OCI-LY7 (cell line): Measurements from ENCODE around the gene LRRN3. TPM values are rescaled to one million over a fixed set of nuclear protein-coding genes. Genes with fewer than 3 reads are reported as not detected.

Experiments used
- BruUV-seq: library from RNA; stranded (reverse); fragments of 400-500 nt; replicated peaks from 2 replicates; lab custom pipeline; 2021; lab: Mats Ljungman, UMichigan
- CTCF ChIA-PET: fragments of 300-600 bp; sonication (Branson Sonifier 250); formaldehyde crosslinking; loops from one replicate; lab custom pipeline; 2022; ENCODE audit warnings: antibody characterized with exemption; ENCODE audit not compliant: unreplicated experiment; lab: Charles Lee
- POLR2A ChIA-PET: fragments of 300-600 bp; sonication (Branson Sonifier 250); formaldehyde crosslinking; loops from one replicate; lab custom pipeline; 2022; ENCODE audit warnings: antibody characterized with exemption; lab: Charles Lee
- DNase-seq: peaks from one replicate; pipeline ENCODE4 v3.0.0-alpha.2; 2015; ENCODE audit warnings: low spot score
- H2AFZ ChIP-seq: fragments of 200-600 bp; sonication (generic), shearing (Covaris generic); 2 replicates; pipeline ENCODE4 v1.6.1; 2014; ENCODE audit warnings: mild to moderate bottlenecking, antibody characterized with exemption, low read length, moderate library complexity
- H3K27ac ChIP-seq: fragments of 200-600 bp; sonication (generic); 2 replicates; pipeline ENCODE4 v1.5.1; 2014; ENCODE audit warnings: mixed run types, low read depth, mild to moderate bottlenecking, moderate library complexity, low read length, inconsistent platforms; ENCODE audit not compliant: poor library complexity, severe bottlenecking
- H3K36me3 ChIP-seq: fragments of 200-600 bp; sonication (generic); 2 replicates; pipeline ENCODE4 v1.6.1; 2014; ENCODE audit warnings: mild to moderate bottlenecking, antibody characterized with exemption, low read length, moderate library complexity, mixed read lengths; ENCODE audit not compliant: insufficient read depth
- H3K4me1 ChIP-seq: fragments of 200-600 bp; sonication (generic); 2 replicates; pipeline ENCODE4 v1.5.1; 2014; ENCODE audit warnings: mild to moderate bottlenecking, low read length; ENCODE audit not compliant: insufficient read depth, poor library complexity, severe bottlenecking
- H3K4me2 ChIP-seq: fragments of 200-600 bp; sonication (generic); 2 replicates; pipeline ENCODE4 v1.6.1; 2014; ENCODE audit warnings: mild to moderate bottlenecking, low read length
- H3K4me3 ChIP-seq: fragments of 200-600 bp; sonication (generic); 2 replicates; pipeline ENCODE4 v1.5.1; 2014; ENCODE audit warnings: mild to moderate bottlenecking, low read depth, low read length; ENCODE audit not compliant: poor library complexity, severe bottlenecking
- H3K79me2 ChIP-seq: fragments of 200-600 bp; sonication (generic); 2 replicates; pipeline ENCODE4 v1.6.1; 2016; ENCODE audit warnings: low read depth, mild to moderate bottlenecking, low read length, moderate library complexity, mixed read lengths; ENCODE audit not compliant: insufficient read depth
- H3K9me2 ChIP-seq: fragments of 200-600 bp; sonication (generic); 2 replicates; pipeline ENCODE4 v1.6.1; 2016; ENCODE audit warnings: mild to moderate bottlenecking, low read length, mixed read lengths; ENCODE audit not compliant: insufficient read depth
- H3K9me3 ChIP-seq: fragments of 200-600 bp; sonication (generic); 2 replicates; pipeline ENCODE4 v1.6.1; 2014; ENCODE audit warnings: mild to moderate bottlenecking, mixed run types, low read length, mixed read lengths
- H4K20me1 ChIP-seq: fragments of 200-600 bp; sonication (generic); 2 replicates; pipeline ENCODE4 v1.6.1; 2014; ENCODE audit warnings: mild to moderate bottlenecking, antibody characterized with exemption, low read length, moderate library complexity, mixed read lengths; ENCODE audit not compliant: insufficient read depth
- CTCF ChIP-seq: fragments of 200-600 bp; sonication (generic); conservative IDR thresholded peaks from 2 replicates; pipeline ENCODE4 v1.5.1; 2014; ENCODE audit warnings: mild to moderate bottlenecking, antibody characterized with exemption, low read length, moderate library complexity, mixed read lengths
- EZH2phosphoT487 ChIP-seq: fragments of 200-600 bp; sonication (generic); IDR thresholded peaks from 2 replicates; pipeline ENCODE4 v1.6.1; 2018; ENCODE audit warnings: low read depth, borderline replicate concordance, mild to moderate bottlenecking, mixed run types, antibody characterized with exemption, low read length, moderate library complexity, mixed read lengths
- intact Hi-C: fragments of 100-400 bp; cut with micrococcal nuclease; formaldehyde crosslinking; loops from one replicate; pipeline ENCODE4 v1.10.0; 2022; ENCODE audit not compliant: unreplicated experiment
- total RNA-seq, 2 experiments: library from RNA; depleted of rRNA in 1 of 2; stranded (reverse); fragments of >200 nt in 1 of 2; shearing (Covaris generic) in 1 of 2; gene quantifications; 2 replicates each; pipeline ENCODE4 v1.2.3, GENCODE V29; 2014 to 2022

The LRRN3 gene
- total RNA-seq, 2 experiments from 2014 or later: not detected

DNA sequence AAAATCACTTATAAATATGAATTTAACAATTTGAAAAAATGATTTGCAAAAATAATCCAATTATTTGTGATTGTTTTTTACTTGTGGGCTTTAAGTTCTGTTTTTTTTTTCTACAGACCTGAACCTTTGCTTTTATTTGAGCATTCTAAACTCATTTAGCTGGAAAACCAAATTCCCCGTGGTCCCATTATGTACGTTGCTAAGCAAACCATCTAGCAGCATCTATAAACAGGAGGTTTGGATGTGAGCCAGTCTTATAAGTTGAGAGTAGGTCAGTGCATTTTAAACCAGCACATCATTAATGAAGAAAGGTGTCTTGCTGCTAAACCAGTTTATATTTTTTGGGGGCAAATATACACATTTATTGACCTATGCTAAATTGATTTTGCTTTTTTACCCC lies 77.3 kb downstream of the LRRN3 start:
- BruUV-seq: no TSS peak
- POLR2A ChIA-PET: interaction anchor here (0.6 to 0.7 kb wide), 2 partner anchors 38 to 880 kb away, joined by 3 to 4 read pairs; no protein-coding TSS in a partner anchor
- Histone ChIP-seq H3K4me1 (no peaks in the 10 kb centered on the region), H3K4me3 (no peak overlapping the region), H3K4me2 (no peak overlapping the region), H3K79me2 (no peaks in the 10 kb centered on the region), H3K9me3 (no peaks in the 10 kb centered on the region), H4K20me1 (no peaks in the 10 kb centered on the region), H3K27ac (no peak overlapping the region), H2AFZ (no peak overlapping the region), H3K9me2 (no peaks in the 10 kb centered on the region), H3K36me3 (no peaks in the 10 kb centered on the region)
- intact Hi-C loops: no loop called here
- CTCF ChIA-PET: no interaction called here
- no peak for DNase-seq
- TF ChIP-seq CTCF (no peak), EZH2phosphoT487 (no peak)

DNA sequence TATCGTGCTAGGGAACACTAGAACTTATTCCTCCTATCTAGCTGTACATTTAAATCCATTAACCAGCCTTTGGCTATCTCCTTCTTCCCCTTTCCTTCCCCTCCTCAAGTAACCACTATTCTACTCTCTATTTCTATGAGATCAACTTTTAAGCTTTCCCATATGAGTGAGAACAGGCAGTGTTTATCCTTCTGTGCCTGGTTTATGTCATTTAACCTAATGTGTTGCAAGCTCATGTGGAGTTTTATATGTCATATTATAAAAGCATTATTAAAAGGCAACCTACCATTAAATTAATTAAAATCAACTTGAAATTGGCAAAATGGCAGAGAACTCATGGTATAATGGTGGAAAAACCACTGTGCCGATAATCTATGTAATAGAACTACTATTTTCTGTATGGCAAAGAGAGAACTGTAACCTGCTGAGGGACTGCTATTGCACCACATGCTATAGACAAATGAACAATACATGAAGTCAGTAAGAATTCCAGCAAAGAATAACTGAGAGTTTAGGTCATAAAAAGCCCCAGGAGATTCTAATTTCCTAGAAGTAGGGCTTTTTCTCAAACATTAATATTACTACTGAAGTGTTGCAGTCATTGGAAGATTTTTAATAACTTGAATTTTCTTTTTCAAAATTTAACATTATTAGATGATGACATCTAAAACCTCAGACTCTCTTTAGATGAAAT lies 81.8 kb downstream of the LRRN3 start:
- Histone ChIP-seq H4K20me1 (no peaks in the 10 kb centered on the region), H3K36me3 (no peaks in the 10 kb centered on the region), H3K9me3 (no peaks in the 10 kb centered on the region), H2AFZ (no peak overlapping the region), H3K79me2 (no peaks in the 10 kb centered on the region), H3K27ac (no peak overlapping the region), H3K9me2 (no peaks in the 10 kb centered on the region), H3K4me3 (no peak overlapping the region), H3K4me1 (no peaks in the 10 kb centered on the region), H3K4me2 (no peak overlapping the region)
- DNase-seq: no peak
- POLR2A ChIA-PET: interaction anchor here (0.6 to 1.3 kb wide), 2 partner anchors 9 to 15 kb away, joined by 3 to 4 read pairs; no protein-coding TSS in a partner anchor
- TF ChIP-seq CTCF (no peak), EZH2phosphoT487 (no peak)
- CTCF ChIA-PET: no interaction called here
- BruUV-seq: no TSS peak
- intact Hi-C loops: no loop called here

DNA sequence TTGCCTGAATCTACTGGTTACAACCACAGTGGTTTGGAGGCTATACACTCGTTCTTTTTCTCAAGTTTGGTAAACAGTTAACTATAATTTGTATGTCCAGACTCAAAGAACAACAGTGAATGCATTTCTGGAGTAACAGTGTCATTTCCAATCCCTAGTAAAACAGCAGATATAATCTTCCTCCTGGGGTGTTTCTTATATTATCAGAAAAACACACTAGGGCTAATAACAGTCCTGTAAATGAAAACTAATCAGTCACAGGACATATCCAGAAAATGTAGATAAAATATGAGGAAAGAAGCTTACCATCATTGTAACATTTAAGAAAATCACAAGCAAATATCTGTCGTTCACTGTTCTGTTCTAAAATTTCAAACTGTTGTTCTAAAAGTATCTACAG lies 82.6 kb downstream of the LRRN3 start:
- ChIA-PET POLR2A (no interaction called here), CTCF (no interaction called here)
- Histone ChIP-seq H3K9me2 (no peaks in the 10 kb centered on the region), H3K4me2 (no peak overlapping the region), H3K36me3 (no peaks in the 10 kb centered on the region), H3K27ac (no peak overlapping the region), H3K9me3 (no peaks in the 10 kb centered on the region), H2AFZ (no peak overlapping the region), H3K4me1 (no peaks in the 10 kb centered on the region), H4K20me1 (no peaks in the 10 kb centered on the region), H3K79me2 (no peaks in the 10 kb centered on the region), H3K4me3 (no peak overlapping the region)
- intact Hi-C loops: no loop called here
- no TSS peak for BruUV-seq
- TF ChIP-seq EZH2phosphoT487 (no peak), CTCF (no peak)
- no peak for DNase-seq
